Measurements from ENCODE around the gene MTUS2.
"Not testable (repeated sequence)": the region's sequence is repeated elsewhere in the genome, so short reads cannot be mapped to it uniquely, and the experiment has no call there.

The MTUS2 gene

DNA sequence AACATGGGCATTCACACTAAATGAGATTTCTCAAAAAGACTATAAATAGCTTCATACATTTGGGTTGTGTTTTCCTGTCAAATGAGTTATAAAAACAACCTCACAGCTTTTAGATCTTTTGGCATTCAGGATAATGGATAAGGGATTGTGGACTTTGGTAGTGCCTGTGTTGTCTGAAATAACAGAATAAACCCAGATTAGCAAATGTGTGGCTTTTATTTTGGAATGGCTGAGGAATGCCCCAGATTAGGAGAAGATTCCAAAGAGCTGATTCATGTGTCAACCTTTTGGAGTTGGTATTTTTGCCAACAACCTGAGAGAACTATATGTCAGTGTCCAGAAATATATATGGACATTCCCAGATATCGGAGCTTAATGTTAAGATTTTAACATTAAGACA is 164.7 kb downstream of the MTUS2 start:
- intact Hi-C loops (cut with DNase I; ENCODE audit: low total_unique reads): no loop called here

GRCh38 chr13:28990378-28990777 is 170.2 kb downstream of the MTUS2 start:
- H3K4me3 ChIP-seq; DNase-seq; H3K36me3 ChIP-seq; H3K4me1 ChIP-seq; H3K9me3 ChIP-seq; H3K27ac ChIP-seq; intact Hi-C loops (cut with DNase I; ENCODE audit: low total_unique reads); H3K27me3 ChIP-seq: not testable (repeated sequence)

More for the DNA sequence above, 164.7 kb downstream of the MTUS2 start:
- no peaks in the 10 kb centered on the region for H3K36me3 ChIP-seq
- H3K27me3 ChIP-seq: no peaks in the 10 kb centered on the region
- H3K4me3 ChIP-seq: peak overlapping the region in 1 of 2 donors; percentile 0
- no peaks in the 10 kb centered on the region for H3K9me3 ChIP-seq
- TF ChIP-seq CTCF (IDR thresholded peaks at IDR 0.05): no peak
- peak overlapping the region in 1 of 2 donors; percentile 38 for H3K27ac ChIP-seq
- peaks cover 0 to 26% (median 6%) of the 10 kb centered on the region in 4 donors for H3K4me1 ChIP-seq
- DNase-seq: no peak

DNA sequence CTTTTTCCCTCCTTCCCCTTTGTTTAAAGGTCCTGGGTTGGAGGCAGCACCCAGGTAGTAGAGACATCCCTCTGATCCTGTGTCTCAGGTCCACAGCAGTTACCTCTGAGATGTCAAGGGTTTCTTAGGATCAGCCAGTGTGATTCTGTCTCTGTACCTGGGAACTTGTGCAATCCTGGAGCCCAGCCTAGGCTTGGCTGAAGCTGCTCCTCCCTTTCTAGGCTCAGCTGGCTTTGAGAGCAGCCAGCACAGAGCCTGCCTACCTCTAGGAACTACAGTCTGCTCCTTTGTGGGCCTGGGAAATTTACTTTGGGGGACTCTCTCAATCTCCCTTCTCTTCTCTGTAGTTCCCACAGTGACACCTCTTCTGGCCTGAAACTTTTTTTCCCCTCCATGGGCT is 171.6 kb downstream of the MTUS2 start:
- DNase-seq: no peak
- Histone ChIP-seq H3K27me3 (no peaks in the 10 kb centered on the region), H3K4me3 (no peak overlapping the region), H3K4me1 (peaks cover 0 to 4% (median 0%) of the 10 kb centered on the region in 4 donors), H3K9me3 (no peaks in the 10 kb centered on the region), H3K27ac (no peak overlapping the region), H3K36me3 (no peaks in the 10 kb centered on the region)
- TF ChIP-seq CTCF (IDR thresholded peaks at IDR 0.05): no peak
- intact Hi-C loops (cut with DNase I; ENCODE audit: low total_unique reads): no loop called here

DNA sequence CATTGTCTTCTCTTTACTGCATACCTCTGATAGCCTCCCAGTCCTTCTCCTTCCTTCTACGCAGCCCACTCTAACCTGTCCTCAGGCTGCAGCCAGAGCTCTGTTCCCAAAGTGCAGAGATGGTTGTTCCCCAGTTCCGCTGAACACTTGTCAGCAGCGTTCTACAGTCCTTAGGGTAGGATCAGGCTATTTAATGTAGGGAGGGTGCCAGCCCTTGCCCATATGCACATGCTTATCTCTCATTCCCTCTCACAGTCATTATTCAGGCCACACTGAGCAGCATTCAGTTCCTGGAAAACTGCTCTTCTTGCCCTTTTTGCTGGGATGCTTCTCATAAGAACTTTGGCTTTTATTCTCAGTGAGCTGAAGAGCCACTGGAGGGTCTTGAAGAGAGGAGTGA is 180.7 kb downstream of the MTUS2 start:
- no peaks in the 10 kb centered on the region for H3K9me3 ChIP-seq
- H3K36me3 ChIP-seq: no peaks in the 10 kb centered on the region
- no peaks in the 10 kb centered on the region for H3K4me1 ChIP-seq
- no peak for TF ChIP-seq CTCF (IDR thresholded peaks at IDR 0.05)
- DNase-seq: no peak
- intact Hi-C loops (cut with DNase I; ENCODE audit: low total_unique reads): no loop called here
- no peak overlapping the region for H3K27ac ChIP-seq
- H3K4me3 ChIP-seq: no peak overlapping the region
- no peaks in the 10 kb centered on the region for H3K27me3 ChIP-seq

DNA sequence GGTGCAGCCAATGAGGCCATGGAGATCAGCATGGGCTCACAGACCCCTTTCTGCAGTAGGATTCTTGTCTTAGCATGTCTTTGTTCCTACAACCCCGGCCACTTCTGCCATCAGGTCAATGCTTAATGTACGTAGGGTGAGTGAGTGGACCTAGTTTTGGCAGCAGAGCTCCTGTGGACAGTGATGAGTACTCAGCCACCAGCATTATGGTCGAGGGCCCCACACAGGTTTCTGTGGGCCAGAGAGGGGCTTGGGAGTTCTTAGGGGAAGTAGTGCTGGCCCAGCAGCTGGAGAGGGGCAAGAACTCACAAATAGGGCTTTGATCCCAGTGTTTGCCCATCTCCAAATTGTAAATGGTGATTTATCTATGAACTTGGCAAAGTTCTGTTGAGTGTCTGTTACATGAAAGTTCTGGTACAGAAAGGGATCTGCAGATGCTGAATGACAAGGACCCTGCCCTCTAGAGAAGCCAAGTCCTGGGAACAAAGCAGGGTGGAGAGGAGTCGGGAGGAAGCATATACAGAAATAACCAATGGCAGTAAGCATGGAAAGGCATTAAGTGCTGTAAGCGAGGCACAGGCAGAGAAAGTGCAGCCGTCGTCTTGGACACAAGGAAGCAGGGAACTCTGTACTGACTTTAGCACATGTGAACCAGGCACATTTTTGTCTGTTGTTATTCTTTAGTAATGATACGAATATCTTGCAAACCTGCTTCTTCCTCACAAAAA is 185.1 kb downstream of the MTUS2 start:
- no peak for DNase-seq
- no peaks in the 10 kb centered on the region for H3K9me3 ChIP-seq
- no peak overlapping the region for H3K4me3 ChIP-seq
- H3K4me1 ChIP-seq: no peaks in the 10 kb centered on the region
- H3K27me3 ChIP-seq: no peaks in the 10 kb centered on the region
- intact Hi-C loops (cut with DNase I; ENCODE audit: low total_unique reads): no loop called here
- H3K36me3 ChIP-seq: no peaks in the 10 kb centered on the region
- H3K27ac ChIP-seq: no peak overlapping the region
- TF ChIP-seq CTCF (IDR thresholded peaks at IDR 0.05): no peak

DNA sequence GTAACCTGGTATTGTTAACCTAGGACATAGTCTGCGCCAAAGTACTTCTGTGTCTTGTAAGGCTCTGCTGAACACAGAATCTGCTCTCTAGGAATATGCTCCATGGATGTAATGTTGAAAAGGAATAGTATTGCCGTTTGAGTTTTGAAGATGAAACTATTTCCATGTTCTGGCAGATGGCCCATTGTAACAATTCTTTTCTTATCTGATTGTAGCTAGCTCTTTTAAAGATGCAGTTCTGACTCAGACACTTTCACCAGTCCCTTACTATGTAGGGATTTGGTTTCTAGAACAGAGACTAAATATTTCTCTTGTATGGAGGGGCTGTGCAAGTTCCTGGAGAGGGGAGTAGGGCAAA is 185.6 kb downstream of the MTUS2 start:
- intact Hi-C loops (cut with DNase I; ENCODE audit: low total_unique reads): no loop called here
- Histone ChIP-seq H3K4me3 (no peak overlapping the region), H3K9me3 (no peaks in the 10 kb centered on the region), H3K27ac (no peak overlapping the region), H3K36me3 (no peaks in the 10 kb centered on the region), H3K27me3 (no peaks in the 10 kb centered on the region), H3K4me1 (no peaks in the 10 kb centered on the region)
- no peak for TF ChIP-seq CTCF (IDR thresholded peaks at IDR 0.05)
- no peak for DNase-seq

Data from tibial artery (tissue), 4 donors.